Occipital lobe (tissue), 2 donors: Measurements from ENCODE around the gene FRMPD2. TPM values are rescaled to one million over a fixed set of nuclear protein-coding genes. Genes with fewer than 3 reads are reported as not detected.
"Not testable (repeated sequence)": the region's sequence is repeated elsewhere in the genome, so short reads cannot be mapped to it uniquely, and the experiment has no call there.

Experiments
- DNase-seq: peaks from one replicate; lab custom pipeline; 2025; lab: John Stamatoyannopoulos, UW
- total RNA-seq: library from RNA; depleted of rRNA; stranded (reverse); fragments of >200 nt; gene quantifications from one replicate; pipeline ENCODE4 v1.2.3, GENCODE V29; 2014

Gene FRMPD2
- total RNA-seq, 1 donor from 2014 or later = 3.3 TPM

DNA sequence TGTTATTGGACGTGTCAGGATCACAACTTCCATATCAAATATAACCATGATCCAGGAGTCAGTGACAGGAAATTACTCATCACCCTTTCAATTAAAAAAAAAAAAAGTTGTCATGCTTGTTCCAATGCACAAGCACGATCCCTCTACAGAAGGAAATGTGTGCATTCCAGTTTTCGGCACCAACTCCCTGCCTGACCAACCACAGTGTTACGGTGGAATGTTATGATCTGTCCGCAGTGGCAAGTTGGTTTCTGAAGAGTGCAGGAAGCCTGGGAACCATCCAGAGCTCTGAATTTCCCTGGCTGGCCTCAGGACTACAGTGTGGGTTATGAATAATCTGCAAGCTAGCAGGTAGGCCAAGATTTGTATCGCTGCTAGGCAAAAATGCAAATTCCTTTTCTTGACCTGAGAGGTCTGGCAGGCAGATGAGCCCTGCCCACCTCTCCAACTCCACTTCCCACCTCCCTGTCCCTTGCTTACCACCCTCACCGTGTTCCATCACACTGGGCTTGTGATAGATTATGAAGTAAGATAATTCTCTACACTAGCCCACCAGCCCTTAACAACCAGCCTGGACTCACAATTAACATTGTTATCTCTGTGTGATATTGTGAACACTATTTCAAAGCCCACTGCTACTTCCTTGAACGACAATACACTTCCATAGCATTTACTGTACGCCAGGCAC is 20.4 kb downstream of the FRMPD2 start:
- no peak for DNase-seq

DNA sequence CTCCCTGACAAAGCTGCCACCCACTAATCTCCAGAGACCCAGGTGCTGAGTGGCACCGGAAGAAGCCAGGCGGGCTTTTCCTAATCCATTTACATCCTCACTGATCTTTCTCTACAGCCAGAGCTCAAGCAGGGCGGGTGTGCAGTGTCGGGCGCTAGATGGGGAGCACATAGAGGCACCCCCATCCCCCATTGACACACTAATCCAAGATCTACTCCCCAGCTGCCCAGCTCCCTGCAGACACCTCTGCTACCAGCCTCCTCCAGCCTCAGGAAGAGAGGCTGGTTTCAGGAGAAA is 22.2 kb downstream of the FRMPD2 start:
- no peak for DNase-seq

DNA sequence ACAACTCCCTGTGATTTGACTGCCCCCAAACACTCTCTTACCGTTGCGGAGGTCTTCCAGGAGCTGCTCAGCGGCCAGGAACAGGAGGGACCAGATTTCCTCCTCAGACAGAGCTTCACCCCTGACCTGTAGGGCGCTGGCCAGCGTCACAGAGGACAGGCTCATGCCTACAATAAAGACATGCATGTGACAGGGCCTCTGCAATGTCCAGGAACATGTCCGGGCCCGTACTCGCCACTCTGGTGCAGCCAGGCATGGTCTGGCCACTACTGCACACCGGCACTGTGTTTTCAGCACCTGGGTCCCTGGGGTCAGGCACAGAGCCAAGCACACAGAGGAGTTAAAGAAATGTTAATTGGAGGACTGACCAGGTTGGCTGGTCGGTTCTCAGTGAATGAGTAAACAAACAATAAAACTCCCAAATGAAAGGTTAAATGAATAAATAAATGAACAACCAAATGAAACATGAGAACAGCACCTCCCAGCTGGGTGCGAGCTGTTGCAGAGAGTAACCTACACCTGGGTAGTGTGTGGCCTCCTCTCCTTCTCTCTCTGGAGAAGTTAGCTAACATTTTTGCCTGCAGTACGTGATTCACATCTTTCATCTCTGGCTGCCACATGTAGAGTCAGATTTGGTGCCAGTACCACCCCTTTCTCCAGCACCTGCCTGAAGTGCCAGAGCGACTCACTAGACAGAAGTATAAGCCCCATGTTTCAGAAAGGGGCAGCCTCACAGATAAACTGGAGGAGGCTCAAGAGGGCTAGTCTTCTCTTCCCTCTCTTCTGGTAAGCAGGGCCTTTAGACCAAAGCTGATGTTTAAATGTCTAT is 22.8 kb downstream of the FRMPD2 start:
- no peak for DNase-seq

DNA sequence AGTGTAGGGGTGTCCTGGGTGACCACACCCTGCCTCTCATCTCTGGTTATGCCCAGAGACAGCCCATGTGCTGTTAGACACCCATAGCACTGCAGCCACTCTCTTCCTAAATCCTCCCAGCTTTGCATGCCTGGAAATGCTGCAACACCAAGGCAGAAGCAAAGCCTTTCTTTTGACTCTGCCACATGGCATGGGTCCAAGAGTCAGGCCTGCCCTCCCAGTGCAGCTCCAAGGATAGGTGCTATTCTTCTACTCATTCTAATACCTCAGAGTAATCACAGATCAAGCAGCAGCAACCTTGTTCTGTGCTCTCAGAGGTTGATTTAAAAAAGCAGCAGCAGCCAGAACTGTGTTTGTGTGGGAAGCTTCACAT is 23.4 kb downstream of the FRMPD2 start:
- no peak for DNase-seq

DNA sequence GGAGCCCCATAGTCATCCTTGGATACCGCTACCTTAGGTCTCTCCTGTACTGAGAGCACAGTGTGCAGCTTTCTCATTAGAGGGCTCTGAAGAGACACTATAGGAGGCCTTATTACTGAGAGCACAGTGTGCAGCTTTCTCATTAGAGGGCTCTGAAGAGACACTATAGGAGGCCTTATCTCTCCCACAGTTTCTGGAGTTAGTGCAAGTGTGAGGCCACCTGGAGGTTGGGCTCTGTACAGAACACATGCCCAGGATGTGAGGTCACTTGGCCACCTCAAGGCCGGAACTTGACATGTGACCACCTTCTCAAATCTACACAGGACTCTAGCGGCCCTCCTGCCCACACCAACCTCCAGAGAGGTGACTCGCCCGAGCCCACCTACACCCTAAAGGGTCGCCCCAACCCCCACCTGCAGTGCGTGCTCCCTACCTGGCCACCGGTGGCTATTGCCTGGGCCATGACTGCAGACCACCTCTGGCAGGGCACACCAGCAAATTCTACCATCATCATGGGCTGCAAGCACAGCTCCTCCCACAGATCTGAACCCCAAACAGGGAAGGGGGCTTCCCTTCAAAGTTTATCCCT is 24.6 kb downstream of the FRMPD2 start:
- DNase-seq = no peak

DNA sequence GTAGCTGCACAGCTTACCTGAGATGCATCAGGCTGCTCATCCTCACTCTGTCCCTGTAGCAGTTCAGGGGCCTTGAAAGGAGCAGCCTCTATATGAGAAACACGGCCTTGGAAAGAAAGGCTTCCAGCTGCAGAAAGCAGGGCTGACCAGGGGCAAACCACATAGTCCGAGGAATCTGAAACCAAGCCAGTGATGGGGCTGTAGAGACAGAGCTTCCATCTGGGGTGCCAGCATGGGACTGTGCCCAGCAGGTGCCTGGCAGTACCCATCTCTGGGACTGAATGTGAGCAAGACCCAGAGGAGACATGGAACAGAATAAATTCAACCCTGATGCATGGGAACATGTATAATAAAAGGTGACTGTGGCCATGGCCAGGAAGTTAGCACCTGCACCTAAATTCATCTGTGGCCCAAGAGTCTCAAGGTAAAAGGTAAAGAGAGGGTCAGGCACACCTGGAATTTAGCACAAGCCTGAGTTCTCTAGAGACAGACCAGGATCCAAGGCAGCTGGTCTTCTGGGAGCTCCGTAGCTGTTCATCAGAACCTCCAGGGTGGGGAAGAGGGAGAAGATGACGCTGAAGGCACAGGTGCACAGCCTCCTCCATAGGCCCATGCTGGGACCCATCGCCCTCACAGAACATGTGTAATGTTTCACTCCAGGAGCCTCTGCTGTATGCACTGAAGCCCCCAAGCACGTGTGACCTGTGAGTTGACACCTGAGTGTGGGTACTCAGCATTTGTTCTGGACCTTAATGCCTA is 25.3 kb downstream of the FRMPD2 start:
- no peak for DNase-seq

DNA sequence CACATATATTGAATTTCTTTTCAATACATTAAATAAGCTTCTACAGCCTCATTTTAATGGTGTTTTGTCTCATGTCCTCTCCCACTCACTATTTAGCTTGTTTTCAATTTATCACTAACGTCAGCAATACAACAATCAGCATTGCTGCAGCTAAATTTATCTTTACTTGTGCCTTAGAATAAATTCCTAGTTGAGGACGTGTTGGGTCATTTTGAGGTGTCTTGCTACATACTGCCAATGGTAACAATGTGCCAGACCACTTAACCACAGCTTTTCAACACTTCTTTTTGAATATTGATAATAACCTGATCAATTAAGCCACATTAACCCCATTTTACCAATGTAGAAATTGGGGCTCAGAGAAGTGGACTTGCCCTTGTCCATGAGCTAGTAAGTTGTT is 26.0 kb downstream of the FRMPD2 start:
- no peak for DNase-seq

DNA sequence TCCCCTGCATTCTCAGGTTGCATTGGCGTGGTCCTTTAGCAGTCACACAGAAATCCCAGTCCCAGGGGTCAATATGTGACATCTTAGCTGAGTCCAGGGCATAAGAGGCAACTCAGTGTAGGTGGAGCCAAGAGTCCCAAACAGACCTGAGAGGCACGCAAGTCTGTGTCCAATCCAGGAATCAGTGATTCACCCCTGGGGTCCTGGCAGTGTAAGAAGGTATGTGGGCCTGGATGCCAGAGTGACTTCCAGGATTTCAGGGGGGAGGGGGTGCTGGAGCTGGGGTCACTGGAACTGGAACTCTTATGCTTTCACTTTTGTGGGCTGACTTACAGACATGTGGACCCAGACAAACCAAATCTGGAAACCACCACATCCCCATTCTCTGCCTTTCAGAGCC is 26.8 kb downstream of the FRMPD2 start:
- DNase-seq = no peak

DNA sequence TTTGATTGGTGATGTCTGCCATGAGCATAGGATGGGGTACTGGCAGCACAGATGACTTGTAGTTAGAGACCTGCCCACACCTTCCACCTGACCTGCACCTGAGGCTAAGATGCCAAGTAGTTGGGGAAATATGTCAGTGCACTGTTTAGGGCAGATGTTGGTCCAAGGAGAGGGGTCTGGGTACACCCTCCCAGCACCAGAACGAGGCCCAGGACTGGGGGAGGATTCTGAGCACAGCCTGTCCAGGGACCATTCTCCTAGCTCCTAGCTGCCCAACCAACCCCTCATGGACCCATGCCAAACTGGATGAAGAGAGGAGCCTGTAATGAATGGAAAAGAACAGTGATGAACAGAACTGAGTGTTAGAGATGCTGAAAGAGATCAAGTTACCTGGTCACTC is 28.0 kb downstream of the FRMPD2 start:
- DNase-seq = no peak

DNA sequence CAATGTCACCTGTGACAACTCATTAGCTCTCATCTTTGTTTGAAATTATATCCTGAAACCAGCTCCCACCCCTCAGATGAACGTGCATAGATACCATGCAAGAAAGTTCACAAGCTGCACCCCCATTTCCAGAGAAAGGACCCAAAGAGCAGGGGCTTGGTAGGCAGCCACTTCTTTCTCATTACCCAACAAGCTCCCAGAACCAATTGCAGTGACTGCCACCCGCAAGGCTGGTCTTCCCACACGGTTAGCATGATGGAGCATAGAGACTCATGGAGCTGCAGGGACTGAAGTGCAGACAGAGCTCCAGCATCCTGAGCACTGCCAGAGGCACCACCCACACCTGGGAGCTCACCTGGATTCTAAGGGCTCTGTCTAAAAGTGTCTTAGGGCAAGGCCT is 28.5 kb downstream of the FRMPD2 start:
- no peak for DNase-seq

DNA sequence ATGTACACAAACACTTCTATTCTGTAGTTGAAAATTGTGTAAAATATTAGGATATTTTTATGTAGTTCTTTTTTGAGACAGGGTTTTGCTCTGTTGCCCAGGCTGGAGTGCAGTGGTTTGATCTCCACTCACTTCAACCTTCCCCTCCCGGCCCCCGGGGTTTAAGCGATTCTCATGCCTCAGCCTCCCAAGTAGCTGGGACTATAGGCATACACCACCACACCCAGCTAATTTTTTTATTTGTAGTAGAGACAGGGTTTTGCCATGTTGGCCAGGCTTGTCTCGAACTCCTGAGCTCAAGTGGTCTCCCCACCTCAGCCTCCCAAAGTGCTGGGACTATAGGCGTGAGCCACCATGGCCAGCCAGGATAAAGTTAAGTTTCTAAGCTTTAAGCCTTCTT is 30.6 kb downstream of the FRMPD2 start:
- not testable (repeated sequence) for DNase-seq

DNA sequence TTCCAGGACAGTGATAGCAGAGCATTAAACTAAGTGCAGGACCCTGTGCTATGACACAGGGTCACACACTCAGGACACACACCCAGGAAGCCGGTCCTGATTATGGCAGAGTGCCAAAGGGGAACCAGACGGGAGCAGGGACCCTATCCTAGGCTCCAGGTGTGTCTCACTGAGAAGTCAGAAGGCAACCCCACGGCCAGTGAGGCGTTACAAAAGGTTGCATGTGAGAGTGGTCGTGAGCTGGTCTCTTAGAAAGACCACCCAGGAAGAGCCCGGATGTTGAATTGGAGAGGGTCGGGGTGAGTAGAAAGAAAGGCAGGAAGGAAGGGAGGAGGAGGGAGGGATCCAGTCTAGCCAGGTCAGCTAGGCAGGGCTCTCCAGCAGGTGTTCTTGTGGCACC is 31.0 kb downstream of the FRMPD2 start:
- DNase-seq = no peak

DNA sequence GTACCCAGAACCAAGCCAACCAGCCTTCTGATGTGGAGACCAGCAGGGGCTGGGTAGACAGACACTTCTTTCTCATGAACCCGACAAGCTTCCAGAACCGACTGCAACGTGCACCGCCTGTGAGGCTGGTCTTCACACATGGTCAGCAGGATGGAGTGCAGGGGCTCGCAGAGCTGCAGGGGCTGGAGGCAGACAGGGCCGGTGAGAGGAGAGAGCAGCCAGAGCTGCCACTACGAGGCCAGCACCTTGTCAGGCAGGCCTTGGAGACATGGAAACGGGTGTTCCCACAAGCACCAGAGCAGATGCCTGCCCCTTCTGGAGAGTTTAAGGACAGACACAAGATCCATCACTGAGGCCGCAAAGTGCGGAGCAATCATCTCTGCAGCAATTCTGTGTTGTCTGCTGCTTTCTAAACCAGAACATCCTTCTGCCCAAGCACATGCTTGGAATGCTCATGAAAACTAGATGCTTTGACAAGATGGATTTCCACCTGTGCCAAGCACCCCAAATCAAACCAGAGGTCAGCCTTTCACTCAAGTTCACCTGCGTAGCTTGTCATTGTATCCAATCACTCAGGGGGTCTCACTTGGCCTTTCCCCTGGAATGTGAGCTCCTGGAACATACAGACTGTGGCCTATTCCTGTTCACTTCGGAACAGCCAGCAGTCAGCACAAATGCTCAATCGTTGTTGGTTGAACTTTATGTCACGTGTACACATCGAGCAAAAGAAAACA is 32.2 kb downstream of the FRMPD2 start:
- no peak for DNase-seq

DNA sequence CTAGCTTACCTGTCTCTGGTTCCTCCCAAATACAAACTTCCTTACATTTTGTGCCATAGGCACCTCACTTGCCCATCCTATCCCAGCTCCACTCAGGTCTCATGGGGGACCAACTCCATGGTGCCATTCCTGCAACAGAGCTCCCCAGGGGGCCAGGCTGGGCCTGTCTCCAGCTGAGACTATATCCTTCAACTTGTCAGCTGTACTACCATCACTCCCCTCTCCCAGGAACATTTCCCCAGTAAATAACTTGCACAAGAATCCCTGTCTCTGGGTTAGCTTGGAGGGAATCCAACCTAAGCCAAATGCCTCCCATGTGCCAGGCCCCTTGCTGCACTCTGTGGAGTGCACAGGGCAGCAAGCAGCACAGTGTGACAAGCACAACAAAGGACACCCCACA is 33.2 kb downstream of the FRMPD2 start:
- no peak for DNase-seq

DNA sequence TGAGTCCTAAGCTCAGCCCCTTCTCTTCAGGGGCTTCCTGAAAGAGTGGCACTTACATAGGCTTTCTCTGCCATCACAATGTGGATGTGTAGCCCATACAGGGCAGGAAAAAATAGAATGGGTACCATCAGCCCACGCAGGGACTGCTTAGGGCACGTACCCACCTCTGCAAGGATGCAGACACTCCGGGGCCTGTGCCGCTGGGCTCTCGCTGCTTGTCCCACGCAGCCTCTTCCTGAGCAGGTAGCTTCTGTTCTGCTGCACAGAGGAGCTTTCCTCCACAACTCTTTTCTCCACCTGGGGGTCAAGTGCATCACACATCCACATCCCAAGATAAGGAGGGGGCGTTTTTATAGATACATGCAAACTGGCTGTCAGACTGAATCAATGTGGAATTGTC is 34.3 kb downstream of the FRMPD2 start:
- DNase-seq = no peak

DNA sequence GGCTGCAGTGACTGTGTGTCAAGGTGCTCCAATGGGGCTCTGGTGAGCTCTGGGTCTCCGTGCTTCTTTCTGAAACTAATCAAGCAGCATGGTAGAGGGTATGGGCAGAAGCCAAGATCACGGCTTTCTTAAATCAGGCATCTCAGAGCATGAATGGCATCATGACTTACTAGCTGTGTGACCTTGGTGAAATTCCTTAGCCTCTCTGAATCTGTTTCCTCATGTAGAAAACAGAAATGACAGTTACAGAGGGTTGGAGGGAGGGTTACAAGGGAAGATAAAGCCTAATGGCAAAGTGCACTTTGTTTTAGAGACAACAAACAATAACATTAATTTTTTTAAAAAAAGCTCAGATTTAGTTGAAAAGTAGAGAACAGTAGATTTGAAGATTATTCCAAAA is 34.9 kb downstream of the FRMPD2 start:
- no peak for DNase-seq

DNA sequence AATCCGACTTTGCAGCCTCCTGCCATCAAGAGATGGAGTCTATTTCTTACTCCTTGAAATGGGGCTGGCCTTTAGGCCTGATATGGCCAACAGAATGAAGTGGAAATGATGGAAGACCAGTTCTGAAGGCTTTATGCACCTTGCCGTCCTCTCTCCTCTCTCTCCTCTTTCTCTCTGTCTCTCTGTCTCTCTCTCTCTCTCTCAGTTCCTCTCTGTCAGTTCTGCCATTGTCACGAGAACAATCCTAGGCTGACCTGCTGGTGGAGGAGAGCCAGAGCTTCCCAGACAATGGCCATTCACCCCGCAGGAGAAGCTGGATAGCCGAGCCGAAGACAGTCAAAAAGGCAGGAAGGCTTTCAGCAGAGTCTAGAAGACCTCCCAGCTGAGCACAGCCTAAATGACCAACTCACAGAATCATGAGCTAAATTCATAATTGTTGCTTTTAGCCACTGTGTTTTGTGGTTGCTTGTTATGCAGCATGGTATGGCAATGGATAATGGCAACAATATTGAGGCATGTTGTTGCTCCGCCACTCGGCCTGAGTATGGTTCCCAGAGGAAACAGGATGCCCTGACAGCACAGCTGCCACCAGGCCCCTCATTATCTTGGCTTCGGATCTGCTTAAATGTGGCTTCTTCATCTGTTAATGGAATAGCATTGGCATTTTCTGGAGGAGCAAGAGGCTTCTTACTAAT is 35.5 kb downstream of the FRMPD2 start:
- DNase-seq = no peak

DNA sequence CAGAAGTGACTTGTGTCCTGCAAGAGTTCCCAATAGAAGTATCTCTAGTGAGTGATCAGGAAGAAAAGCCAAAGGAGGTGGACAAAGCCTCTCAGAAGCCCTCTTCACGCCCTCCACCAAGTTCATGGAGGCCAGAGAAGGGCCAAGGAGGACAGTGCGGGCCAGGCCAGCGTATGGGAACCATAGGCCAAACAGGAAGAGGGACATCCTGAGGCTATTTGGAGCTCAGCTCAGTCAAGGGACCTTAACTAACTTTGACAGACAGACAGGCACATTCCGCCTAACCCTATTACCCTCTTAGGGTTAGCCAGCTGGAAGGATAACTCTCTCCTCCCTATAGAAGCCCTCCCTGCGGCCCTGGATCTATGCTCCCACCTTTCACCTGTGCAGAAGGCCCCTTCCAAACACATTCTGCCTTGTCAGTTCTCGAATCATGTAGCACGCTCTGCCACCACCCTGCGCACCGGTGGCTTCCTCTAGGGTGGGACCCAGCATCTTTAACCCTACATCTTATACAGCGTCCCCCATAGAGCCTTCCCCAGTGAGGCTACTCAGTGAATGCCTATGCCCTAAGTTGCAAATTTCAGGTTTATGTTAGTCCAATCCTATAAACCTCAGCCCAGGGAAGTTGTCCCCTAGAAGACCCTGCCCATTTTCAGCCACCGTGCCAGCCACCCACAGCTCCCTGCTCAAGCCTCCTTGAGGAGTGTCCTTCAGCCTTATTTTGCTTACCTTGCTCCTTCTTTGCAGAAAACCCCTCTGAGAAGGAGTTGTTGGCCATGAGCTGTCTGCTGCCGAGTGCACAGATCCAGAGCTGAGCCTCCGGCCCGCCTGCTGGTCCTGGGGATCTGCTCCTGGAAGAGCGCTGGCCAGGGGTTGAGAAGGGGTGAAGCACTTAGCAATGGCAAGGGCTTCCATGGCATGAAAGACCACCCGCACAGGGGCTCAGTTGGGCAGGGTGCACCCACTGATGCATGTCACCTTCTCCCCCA is 36.9 kb downstream of the FRMPD2 start:
- DNase-seq = no peak

DNA sequence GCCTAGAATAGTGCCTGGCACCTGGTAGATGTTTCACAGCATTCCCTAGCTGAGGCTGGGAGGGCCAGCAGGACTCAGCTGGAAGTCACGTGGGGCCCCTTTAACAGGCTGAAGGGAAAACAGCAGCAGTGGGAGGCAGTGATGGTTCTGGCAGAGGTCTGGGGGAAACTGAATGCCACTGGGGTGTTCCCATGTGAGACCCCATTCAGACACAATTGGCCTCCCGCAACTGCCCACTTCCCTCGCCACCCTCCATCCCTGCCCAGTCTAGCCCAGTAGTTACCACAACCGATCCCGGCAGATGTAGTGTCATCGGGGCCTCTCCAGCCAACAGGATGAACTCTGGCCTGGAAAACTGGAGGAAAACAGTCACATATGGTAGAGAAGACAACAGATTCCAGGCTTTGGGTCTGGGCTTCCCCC is 38.3 kb downstream of the FRMPD2 start:
- no peak for DNase-seq

DNA sequence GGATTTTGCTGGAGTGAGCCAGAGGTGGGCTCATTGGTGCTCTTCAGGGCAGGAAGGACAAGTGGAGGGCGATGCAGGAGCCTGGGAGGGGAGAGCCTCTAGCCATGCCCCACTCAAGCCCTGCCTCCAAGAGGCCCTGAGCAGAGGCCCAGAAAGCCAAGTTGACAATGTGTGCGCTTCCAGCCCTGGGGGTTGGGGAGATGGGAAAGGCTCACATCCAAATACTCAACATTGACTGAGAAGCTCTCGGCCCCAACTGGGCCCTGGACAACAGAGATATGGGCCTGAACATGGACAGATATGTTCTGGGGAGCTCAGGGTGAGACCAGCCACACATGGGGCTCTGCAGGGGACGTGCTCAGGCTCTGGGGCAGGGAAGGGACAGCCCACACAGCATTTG is 39.0 kb downstream of the FRMPD2 start:
- DNase-seq = no peak
